Pancreas (tissue), 10 donors: Measurements from ENCODE around the gene CDK19. TPM values are rescaled to one million over a fixed set of nuclear protein-coding genes. Genes with fewer than 3 reads are reported as not detected.
A peak's percentile ranks its signal among the peaks of the same experiment; 100 is the strongest.
"Not testable (repeated sequence)": the region's sequence is repeated elsewhere in the genome, so short reads cannot be mapped to it uniquely, and the experiment has no call there.

Experiments
- ATAC-seq, 4 donors: fragments of 200-7000 bp; cut with Tn5 transposase; one replicate each; pipeline versions ENCODE4 v1.8.0 to v1.9.1; 2020; ENCODE audit warnings: mild to moderate bottlenecking in 4 of 4, moderate library complexity in 4 of 4
- DNase-seq, 6 donors: peaks; one replicate each; pipeline ENCODE4 v3.0.0-alpha.2; 2020
- FAIRE-seq: peaks from 2 replicates; lab custom pipeline; 2012; peaks lifted over from hg19 to GRCh38; lab: Jason Lieb, UNC
- H3K27ac ChIP-seq, 4 donors: fragments of 200-600 bp; sonication (generic); 1 replicate in 3 of 4; 2 replicates in 1 of 4; pipeline versions ENCODE4 v1.5.0 to v1.8.0; 2020
- H3K27me3 ChIP-seq, 4 donors: fragments of 200-600 bp; one replicate each; pipeline ENCODE4 v1.8.0; 2021
- H3K36me3 ChIP-seq, 3 donors: fragments of 200-600 bp; sonication (generic) in 1 of 3; one replicate each; pipeline versions ENCODE4 v1.5.0 to v1.8.0; 2020 to 2021
- H3K4me1 ChIP-seq, 3 donors: fragments of 200-600 bp; one replicate each; pipeline ENCODE4 v1.8.0; 2021
- H3K4me3 ChIP-seq, 4 donors: fragments of 200-600 bp; sonication (generic) in 2 of 4; one replicate each; pipeline versions ENCODE4 v1.5.0 to v1.8.0; 2020 to 2021
- H3K9me3 ChIP-seq, 4 donors: fragments of 200-600 bp; one replicate each; pipeline ENCODE4 v1.8.0; 2021
- WGBS, 2 donors: extraction: QIAGEN DNeasy Blood & Tissue Kit; methylation state at CpG; one replicate each; pipeline ENCODE4 v1.1.7; 2013; 5-methylcytosine and 5-hydroxymethylcytosine counted together
- intact Hi-C, 3 donors: fragments of 100-400 bp; cut with DNase I; formaldehyde crosslinking; loops; one replicate each; pipeline versions ENCODE4 v1.11.1 to v1.14.2; 2022
- polyA plus RNA-seq, 2 donors: library from polyadenylated mRNA; stranded (reverse); fragments of 200-250 nt; gene quantifications; one replicate each; pipeline ENCODE4 v1.2.3, GENCODE V29; 2013
- total RNA-seq, 6 donors: library from RNA; stranded (reverse); fragmentation: NEBNext Ultra II Directional in 4 of 6; extraction: Animal tissue kit (Norgen Biotek cat#: 25700) in 4 of 6; gene quantifications; one replicate each; pipeline versions ENCODE4 v1.2.1 to v1.2.4, GENCODE V29; 2021 to 2023
- TF ChIP-seq, protein P1 (sequence below), 4 donors: fragments of 200-600 bp; sonication (generic) in 3 of 4; IDR thresholded peaks; one replicate each; pipeline versions ENCODE4 v1.5.0 to v1.8.0; 2021; ENCODE audit warnings: antibody characterized with exemption in 4 of 4
- donor health status: healthy with polysubstance abuse.
- donor health status: DM: no; HTN: no; CAD: no; lungs with moderate emphysema.
- donor health status: DM: no; HTN: no; CAD: no.
- donor health status: control.
- donor health status: control.
- donor health status: Bipolar disorder and iron deficiency.
- donor health status: DM: yes; HTN: yes; CAD: no.
- donor health status: DM: no; HTN: no; CAD: no.
- donor health status: DM: no; HTN: no; CAD: no.
- donor health status: DM: yes; HTN: yes; CAD: no.

Gene CDK19
- total and polyA plus RNA-seq, 8 donors, result 2.4 to 14.7 (median 4.7) TPM

DNA sequence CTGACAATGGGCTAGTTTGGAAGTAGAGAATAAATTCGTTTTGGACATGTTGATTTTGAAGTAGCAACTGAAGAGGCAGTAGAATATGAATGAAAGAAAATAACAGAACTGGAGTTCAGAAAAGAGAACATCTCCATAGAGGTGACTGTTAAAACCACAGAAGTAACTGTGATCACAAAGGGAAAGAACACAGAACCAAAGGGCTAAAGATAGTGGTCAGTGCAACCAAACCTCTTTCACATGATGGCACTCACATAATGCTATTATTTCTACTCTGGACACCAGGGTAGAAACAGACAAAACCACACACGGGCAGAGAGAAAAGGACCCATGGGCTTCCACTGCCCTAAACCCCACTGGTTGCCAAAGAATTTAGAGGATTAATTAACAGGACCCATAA lies 58.5 kb downstream of the CDK19 start:
- WGBS, 2 donors, result 79 to 82% methylated on average over 2 of the region's 2 CpGs
- H3K36me3 ChIP-seq, result no peaks in the 10 kb centered on the region
- H3K27me3 ChIP-seq, result no peaks in the 10 kb centered on the region
- no peaks in the 10 kb centered on the region for H3K9me3 ChIP-seq
- intact Hi-C loops, result no loop called here
- no peak for ATAC-seq
- no peak for DNase-seq
- no peak overlapping the region for H3K27ac ChIP-seq
- no peak overlapping the region for H3K4me3 ChIP-seq
- H3K4me1 ChIP-seq, result peaks cover 6 to 13% (median 11%) of the 10 kb centered on the region in 3 donors
- TF ChIP-seq, protein P1, sequence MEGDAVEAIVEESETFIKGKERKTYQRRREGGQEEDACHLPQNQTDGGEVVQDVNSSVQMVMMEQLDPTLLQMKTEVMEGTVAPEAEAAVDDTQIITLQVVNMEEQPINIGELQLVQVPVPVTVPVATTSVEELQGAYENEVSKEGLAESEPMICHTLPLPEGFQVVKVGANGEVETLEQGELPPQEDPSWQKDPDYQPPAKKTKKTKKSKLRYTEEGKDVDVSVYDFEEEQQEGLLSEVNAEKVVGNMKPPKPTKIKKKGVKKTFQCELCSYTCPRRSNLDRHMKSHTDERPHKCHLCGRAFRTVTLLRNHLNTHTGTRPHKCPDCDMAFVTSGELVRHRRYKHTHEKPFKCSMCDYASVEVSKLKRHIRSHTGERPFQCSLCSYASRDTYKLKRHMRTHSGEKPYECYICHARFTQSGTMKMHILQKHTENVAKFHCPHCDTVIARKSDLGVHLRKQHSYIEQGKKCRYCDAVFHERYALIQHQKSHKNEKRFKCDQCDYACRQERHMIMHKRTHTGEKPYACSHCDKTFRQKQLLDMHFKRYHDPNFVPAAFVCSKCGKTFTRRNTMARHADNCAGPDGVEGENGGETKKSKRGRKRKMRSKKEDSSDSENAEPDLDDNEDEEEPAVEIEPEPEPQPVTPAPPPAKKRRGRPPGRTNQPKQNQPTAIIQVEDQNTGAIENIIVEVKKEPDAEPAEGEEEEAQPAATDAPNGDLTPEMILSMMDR (IDR thresholded peaks at IDR 0.05), result no peak
- no peak for FAIRE-seq

DNA sequence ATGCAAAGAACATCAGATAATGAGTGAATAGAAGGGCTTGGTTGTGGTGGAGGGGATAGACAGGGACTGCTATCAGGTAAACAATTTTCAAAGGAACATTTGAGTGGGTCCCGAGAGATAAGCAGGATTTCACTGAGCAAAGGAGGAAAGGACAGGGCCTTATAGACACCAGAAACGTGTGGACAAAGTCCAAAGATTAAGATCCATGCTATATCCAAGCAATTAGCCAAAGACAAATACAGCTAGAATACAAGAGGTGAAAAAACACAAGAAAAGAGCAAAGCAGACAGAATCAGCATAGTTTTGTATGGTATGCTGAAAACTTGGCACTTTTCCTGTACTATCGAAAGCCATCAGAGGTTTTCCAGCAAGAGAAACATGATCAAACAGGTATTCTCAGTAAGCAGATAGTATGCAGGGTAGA lies 59.8 kb downstream of the CDK19 start:
- TF ChIP-seq, protein P1 (IDR thresholded peaks at IDR 0.05), result no peak
- Histone ChIP-seq H3K9me3 (no peaks in the 10 kb centered on the region), H3K4me3 (no peak overlapping the region), H3K36me3 (no peaks in the 10 kb centered on the region), H3K27me3 (no peaks in the 10 kb centered on the region), H3K27ac (no peak overlapping the region), H3K4me1 (peaks cover 6 to 13% (median 11%) of the 10 kb centered on the region in 3 donors)
- WGBS, 2 donors, result 11 to 20% methylated on average over 3 of the region's 3 CpGs
- intact Hi-C loops, result no loop called here
- FAIRE-seq (no peak), ATAC-seq (peak in 3 of 4 donors; percentile 36 to 59 (median 44)), DNase-seq (no peak)

DNA sequence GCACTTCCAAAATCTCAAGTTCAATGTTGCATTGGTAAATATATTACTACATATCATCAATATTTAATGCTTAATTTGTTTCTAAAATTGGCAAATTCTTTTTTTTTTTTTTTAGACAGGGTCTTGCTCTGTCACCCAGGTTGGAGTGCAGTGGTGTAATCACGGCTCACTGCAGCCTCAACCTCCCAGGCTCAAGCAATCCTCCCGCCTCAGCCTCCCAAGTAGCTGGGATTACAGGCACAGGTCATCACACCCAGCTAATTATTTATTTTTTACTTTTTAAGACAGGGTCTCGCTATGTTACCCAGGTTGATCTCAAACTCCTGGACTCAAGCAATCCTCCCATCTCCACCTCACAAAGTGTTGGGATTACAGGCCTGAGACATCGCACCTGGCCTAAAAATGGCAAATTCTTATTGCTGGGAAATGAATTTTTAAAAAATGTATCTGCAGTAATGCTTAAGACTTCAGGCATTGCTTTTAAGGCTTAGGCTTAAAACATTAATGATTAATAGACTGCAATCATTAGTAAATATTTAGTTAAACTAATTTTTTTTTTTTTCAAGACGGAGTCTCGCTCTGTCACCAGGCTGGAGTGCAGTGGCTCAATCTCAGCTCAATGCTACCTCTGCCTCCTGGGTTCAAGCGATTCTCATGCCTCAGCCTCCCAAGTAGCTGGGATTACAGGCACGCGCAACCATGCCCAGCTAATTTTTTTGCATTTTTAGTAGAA lies 61.2 kb downstream of the CDK19 start:
- ATAC-seq, result peak; percentile 67 to 87 (median 84)
- H3K27me3 ChIP-seq, H3K4me3 ChIP-seq, DNase-seq, intact Hi-C loops, FAIRE-seq, H3K9me3 ChIP-seq, H3K27ac ChIP-seq, H3K36me3 ChIP-seq: not testable (repeated sequence)
- WGBS, 2 donors, result 48 to 57% methylated on average over 9 of the region's 9 CpGs
- peaks cover 6 to 13% (median 11%) of the 10 kb centered on the region in 3 donors for H3K4me1 ChIP-seq

DNA sequence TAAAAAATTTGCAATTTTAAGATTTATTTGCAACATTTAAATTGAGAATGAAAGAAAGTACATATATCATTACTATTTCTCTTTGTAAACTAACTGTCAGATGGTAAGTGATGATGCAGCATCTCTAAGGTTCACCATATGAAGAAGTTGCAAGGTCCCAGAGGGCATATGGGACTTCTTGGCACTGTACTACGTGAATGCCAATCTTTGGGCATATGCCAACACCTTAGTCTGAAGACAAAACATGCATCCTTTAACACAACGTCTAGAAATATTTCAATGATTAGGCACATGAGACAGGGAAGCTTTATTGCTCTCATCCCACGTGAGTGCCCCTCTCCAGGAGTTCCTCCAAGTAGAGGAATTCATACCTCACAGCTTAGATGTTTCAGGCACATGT lies 66.8 kb downstream of the CDK19 start:
- FAIRE-seq (no peak), ATAC-seq (no peak), DNase-seq (no peak)
- intact Hi-C loops, result no loop called here
- Histone ChIP-seq H3K27me3 (no peaks in the 10 kb centered on the region), H3K27ac (no peak overlapping the region), H3K4me3 (no peak overlapping the region), H3K36me3 (no peaks in the 10 kb centered on the region), H3K4me1 (peaks cover 4 to 19% (median 8%) of the 10 kb centered on the region in 3 donors), H3K9me3 (no peaks in the 10 kb centered on the region)
- 27% methylated on average over 3 of the region's 3 CpGs for WGBS, 2 donors
- TF ChIP-seq, protein P1 (IDR thresholded peaks at IDR 0.05), result no peak

DNA sequence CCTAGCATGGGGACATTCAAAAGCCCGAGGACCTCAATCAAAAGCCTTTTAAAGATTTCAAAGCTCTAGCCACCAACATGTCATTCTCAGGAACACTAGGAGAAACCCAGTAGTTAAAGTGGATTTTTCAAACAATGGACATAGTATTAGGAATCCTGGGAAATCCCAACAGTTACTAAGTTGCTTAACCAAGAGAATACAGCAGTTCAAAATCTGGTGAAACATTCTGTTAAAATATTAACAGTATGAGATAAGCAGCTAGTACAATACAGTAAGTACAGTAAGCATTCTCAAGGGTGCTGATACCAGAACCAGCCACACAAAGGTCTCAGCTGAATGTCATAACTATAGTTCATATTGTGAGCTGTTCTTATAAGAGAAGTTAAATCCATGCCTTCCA lies 68.6 kb downstream of the CDK19 start:
- intact Hi-C loops, result no loop called here
- H3K27ac ChIP-seq, result peak overlapping the region in 2 of 4 donors; percentile 16 to 53
- peak; percentile 29 for FAIRE-seq

More for the DNA sequence above, 68.6 kb downstream of the CDK19 start:
- Histone ChIP-seq H3K36me3 (no peaks in the 10 kb centered on the region), H3K4me3 (no peak overlapping the region), H3K4me1 (peaks cover 4 to 19% (median 8%) of the 10 kb centered on the region in 3 donors), H3K9me3 (no peaks in the 10 kb centered on the region), H3K27me3 (no peaks in the 10 kb centered on the region)
- 14 to 18% methylated on average over 1 of the region's 1 CpG for WGBS, 2 donors
- DNase-seq (no peak), ATAC-seq (peak; percentile 80 to 99 (median 93))
- TF ChIP-seq, protein P1 (IDR thresholded peaks at IDR 0.05), result no peak
